ENCODE measurements around the gene CPLX3. TPM values are rescaled to one million over a fixed set of nuclear protein-coding genes. Genes with fewer than 3 reads are reported as not detected.

CPLX3 gene
- polyA plus RNA-seq, 3 donors: 0.12 TPM; not detected in 2

GRCh38 chr15:74779162-74779648 lies 47.2 kb upstream of the CPLX3 start:
- H4K20me1 ChIP-seq (ENCODE audit: insufficient read depth, low read length): peaks cover 12% of the 10 kb centered on the region
- no peaks in the 10 kb centered on the region for H3K9me3 ChIP-seq (replicated peaks in 1 of 2; ENCODE audit: control insufficient read depth in 1 of 2, insufficient read depth in 1 of 2, low read length in 2 of 2)
- H3K9ac ChIP-seq (ENCODE audit: insufficient read depth, low read length, poor library complexity, severe bottlenecking): no peak overlapping the region
- TF ChIP-seq CTCF (IDR thresholded peaks at IDR 0.05): no peak
- H3K4me3 ChIP-seq (replicated peaks in 1 of 3; ENCODE audit: low read depth in 2 of 3, low read length in 3 of 3): no peak overlapping the region
- 25% methylated on average over 1 of the region's 7 CpGs for WGBS (ENCODE audit: insufficient coverage)
- Mint-ChIP-seq H3K36me3 (peaks cover 4 to 9% of the 10 kb centered on the region in 2 donors), H3K27me3 (ENCODE audit: low read depth in 3 of 3) (peaks cover 0 to 3% (median 0%) of the 10 kb centered on the region in 3 donors), H3K9me3 (peaks cover 0 to 3% (median 0%) of the 10 kb centered on the region in 7 donors), H3K4me1 (peaks cover 81% of the 10 kb centered on the region), H3K27ac (peak overlapping the region; percentile 97 to 99 (median 99)), H3K4me3 (peak overlapping the region in 1 of 2 donors; percentile 45)
- no peaks in the 10 kb centered on the region for H3K36me3 ChIP-seq (replicated peaks in 1 of 2; ENCODE audit: control insufficient read depth in 1 of 2, insufficient read depth in 2 of 2, low read length in 2 of 2)
- intact Hi-C loops (cut with micrococcal nuclease): no loop called here
- peaks cover 40% of the 10 kb centered on the region for H3K79me2 ChIP-seq (ENCODE audit: insufficient read depth, low read length)
- no peaks in the 10 kb centered on the region for H3K27me3 ChIP-seq (ENCODE audit: control insufficient read depth in 2 of 2, insufficient read depth in 2 of 2, low read length in 2 of 2)
- H3K4me2 ChIP-seq (replicated peaks; ENCODE audit: extremely low read depth, low read length, poor library complexity, severe bottlenecking): no peak overlapping the region
- DNase-seq: no peak
- peak overlapping the region; percentile 91 to 97 for H3K27ac ChIP-seq (ENCODE audit: low read depth in 1 of 2, low read length in 2 of 2)
- peaks cover 84 to 89% of the 10 kb centered on the region in 2 donors for H3K4me1 ChIP-seq (ENCODE audit: control insufficient read depth in 1 of 2, insufficient read depth in 2 of 2, low read length in 2 of 2)
- no peak overlapping the region for H2AFZ ChIP-seq (ENCODE audit: insufficient read depth, low read depth, low read length, poor library complexity, severe bottlenecking)

- Histone ChIP-seq H3K4me1 (ENCODE audit: control insufficient read depth in 1 of 2, insufficient read depth in 2 of 2, low read length in 2 of 2) (peaks cover 84 to 89% of the 10 kb centered on the region in 2 donors), H3K36me3 (replicated peaks in 1 of 2; ENCODE audit: control insufficient read depth in 1 of 2, insufficient read depth in 2 of 2, low read length in 2 of 2) (peaks cover 5 to 7% of the 10 kb centered on the region in 2 donors), H3K4me2 (replicated peaks; ENCODE audit: extremely low read depth, low read length, poor library complexity, severe bottlenecking) (peak overlapping the region; percentile 92), H3K27ac (ENCODE audit: low read depth in 1 of 2, low read length in 2 of 2) (peak overlapping the region; percentile 92 to 95), H3K27me3 (ENCODE audit: control insufficient read depth in 2 of 2, insufficient read depth in 2 of 2, low read length in 2 of 2) (no peaks in the 10 kb centered on the region), H4K20me1 (ENCODE audit: insufficient read depth, low read length) (peaks cover 12% of the 10 kb centered on the region), H3K9me3 (replicated peaks in 1 of 2; ENCODE audit: control insufficient read depth in 1 of 2, insufficient read depth in 1 of 2, low read length in 2 of 2) (no peaks in the 10 kb centered on the region), H3K79me2 (ENCODE audit: insufficient read depth, low read length) (peaks cover 49% of the 10 kb centered on the region), H2AFZ (ENCODE audit: insufficient read depth, low read depth, low read length, poor library complexity, severe bottlenecking) (no peak overlapping the region), H3K4me3 (replicated peaks in 1 of 3; ENCODE audit: low read depth in 2 of 3, low read length in 3 of 3) (peak overlapping the region; percentile 42 to 100 (median 65)), H3K9ac (ENCODE audit: insufficient read depth, low read length, poor library complexity, severe bottlenecking) (peak overlapping the region; percentile 70)
- Mint-ChIP-seq H3K36me3 (peaks cover 18 to 23% of the 10 kb centered on the region in 2 donors), H3K4me3 (peak overlapping the region; percentile 84 to 89), H3K9me3 (peaks cover 0 to 3% (median 0%) of the 10 kb centered on the region in 7 donors), H3K27me3 (ENCODE audit: low read depth in 3 of 3) (peaks cover 0 to 3% (median 0%) of the 10 kb centered on the region in 3 donors), H3K4me1 (peaks cover 81% of the 10 kb centered on the region), H3K27ac (peak overlapping the region; percentile 97 to 99 (median 98))
- intact Hi-C loops (cut with micrococcal nuclease): no loop called here
- TF ChIP-seq CTCF (IDR thresholded peaks at IDR 0.05): no peak
- 15% methylated on average over 16 of the region's 16 CpGs for WGBS (ENCODE audit: insufficient coverage)
- DNase-seq: peak; percentile 96 to 98 (median 98)
Measured at GRCh38 chr15:74780523-74781430, 45.6 kb upstream of the CPLX3 start.
